HepG2 (cell line): ENCODE results near the gene NBEAL1. TPM values are rescaled to one million over a fixed set of nuclear protein-coding genes. Genes with fewer than 3 reads are reported as not detected.
A peak's percentile ranks its signal among the peaks of the same experiment; 100 is the strongest.

Experiments used
- ATAC-seq: fragments of 200-7000 bp; cut with Tn5 transposase; 3 replicates; pipeline ENCODE4 v1.9.1; 2020; ENCODE audit warnings: mild to moderate bottlenecking, moderate library complexity
- BruUV-seq: library from RNA; stranded (reverse); fragments of 400-500 nt; replicated peaks from 2 replicates; lab custom pipeline; 2021; lab: Mats Ljungman, UMichigan
- CTCF ChIA-PET: fragments of 300-600 bp; formaldehyde crosslinking; extraction: SDS; loops from one replicate; lab custom pipeline; 2021; ENCODE audit warnings: low total read pairs, inconsistent platforms, low intra/inter-chr PET ratio; lab: Yijun Ruan, JAX
- POLR2A ChIA-PET: fragments of 350-600 bp; sonication (Branson Sonifier 250); formaldehyde crosslinking; loops from one replicate; lab custom pipeline; 2020; ENCODE audit warnings: antibody characterized with exemption, inconsistent platforms; lab: Yijun Ruan, JAX
- DNase-seq: peaks from one replicate; pipeline ENCODE4 v3.0.0-alpha.2; 2015; ENCODE audit warnings: low spot score
- FAIRE-seq: peaks from 3 replicates; lab custom pipeline; 2011; peaks lifted over from hg19 to GRCh38; lab: Jason Lieb, UNC
- H2AFZ ChIP-seq: one replicate; pipeline ENCODE4 v1.6.1; 2011; ENCODE audit warnings: low read length, inconsistent platforms
- H3K27ac ChIP-seq: fragments of 300-600 bp; 3 replicates; pipeline ENCODE4 v1.8.0; 2011; ENCODE audit warnings: mixed run types, mild to moderate bottlenecking, mixed read lengths, low read length, inconsistent platforms; ENCODE audit not compliant: insufficient read depth; ENCODE audit errors: extremely low read length
- H3K27me3 ChIP-seq, 2 experiments: fragments of 200-600 bp in 1 of 2; 2 replicates in 1 of 2; 3 replicates in 1 of 2; pipeline versions ENCODE4 v1.6.0 to v1.8.0; 2011; ENCODE audit warnings: low read length in 2 of 2, mild to moderate bottlenecking in 2 of 2, moderate library complexity in 2 of 2, inconsistent platforms in 1 of 2; ENCODE audit not compliant: insufficient read depth in 2 of 2, control insufficient read depth in 1 of 2
- H3K36me3 ChIP-seq, 2 experiments: fragments of 200-600 bp in 1 of 2; replicated peaks in 1 of 2; 2 replicates in 1 of 2; 3 replicates in 1 of 2; pipeline versions ENCODE4 v1.5.1 to v1.8.0; 2011; ENCODE audit warnings: low read length in 2 of 2, inconsistent platforms in 1 of 2; ENCODE audit not compliant: insufficient read depth in 2 of 2, control insufficient read depth in 1 of 2
- H3K4me1 ChIP-seq: 2 replicates; pipeline ENCODE4 v1.5.1; 2012; ENCODE audit warnings: low read length, inconsistent platforms; ENCODE audit not compliant: insufficient read depth
- H3K4me2 ChIP-seq: 2 replicates; pipeline ENCODE4 v1.6.0; 2011; ENCODE audit warnings: low read depth, low read length, inconsistent platforms
- H3K4me3 ChIP-seq, 3 experiments: fragments of 200-600 bp in 1 of 3; sonication (generic), shearing (Covaris generic) in 1 of 3; replicated peaks in 1 of 3; 2 replicates each; pipeline ENCODE4 v1.5.1; 2011 to 2016; ENCODE audit warnings: low read length in 3 of 3, inconsistent platforms in 2 of 3, low read depth in 2 of 3, mild to moderate bottlenecking in 2 of 3, control low read depth in 1 of 3, mixed read lengths in 1 of 3; ENCODE audit not compliant: insufficient read depth in 1 of 3
- H3K79me2 ChIP-seq: one replicate; pipeline ENCODE4 v1.6.1; 2011; ENCODE audit warnings: low read length, inconsistent platforms; ENCODE audit not compliant: insufficient read depth
- H3K9ac ChIP-seq: 2 replicates; pipeline ENCODE4 v1.6.0; 2011; ENCODE audit warnings: mild to moderate bottlenecking, low read depth, low read length, inconsistent platforms; ENCODE audit not compliant: insufficient read depth
- H3K9me3 ChIP-seq: 2 replicates; pipeline ENCODE4 v1.5.1; 2012; ENCODE audit warnings: mild to moderate bottlenecking, low read length
- H4K20me1 ChIP-seq: 2 replicates; pipeline ENCODE4 v1.6.0; 2011; ENCODE audit warnings: inconsistent platforms, mild to moderate bottlenecking, low read length, moderate library complexity; ENCODE audit not compliant: insufficient read depth
- ARNT2 ChIP-seq: sonication (generic); formaldehyde crosslinking; IDR thresholded peaks from 2 replicates; pipeline ENCODE4 v1.8.0; 2022; ENCODE audit warnings: mild to moderate bottlenecking, low read depth, missing genetic modification reagents, moderate library complexity
- ARNTL ChIP-seq: sonication (generic); formaldehyde crosslinking; IDR thresholded peaks from 2 replicates; pipeline ENCODE4 v1.4.0; 2020; ENCODE audit warnings: mild to moderate bottlenecking, missing genetic modification reagents
- CTCF ChIP-seq: sonication (generic); formaldehyde crosslinking; IDR thresholded peaks from 2 replicates; pipeline ENCODE4 v1.5.0; 2020; ENCODE audit warnings: mild to moderate bottlenecking, missing genetic modification reagents, moderate library complexity
- GABPB1 ChIP-seq: IDR thresholded peaks from 2 replicates; pipeline ENCODE4 v1.6.1; 2016; ENCODE audit warnings: mild to moderate bottlenecking, missing genetic modification reagents, moderate library complexity, missing compliant biosample characterization
- GZF1 ChIP-seq: sonication (generic); formaldehyde crosslinking; IDR thresholded peaks from 2 replicates; pipeline ENCODE4 v1.5.1; 2020; ENCODE audit warnings: mild to moderate bottlenecking, missing genetic modification reagents
- MTERF4 ChIP-seq: sonication (generic); formaldehyde crosslinking; IDR thresholded peaks from 2 replicates; pipeline ENCODE4 v1.8.0; 2023; ENCODE audit warnings: mild to moderate bottlenecking, missing genetic modification reagents
- RFX3 ChIP-seq: IDR thresholded peaks from 2 replicates; pipeline ENCODE4 v1.6.1; 2016; ENCODE audit warnings: missing biosample characterization, missing genetic modification reagents
- SIN3B ChIP-seq: fragments of 150-350 bp; IDR thresholded peaks from 2 replicates; pipeline ENCODE4 v1.6.1; 2014; ENCODE audit warnings: low read length
- STAG1 ChIP-seq: sonication (generic); formaldehyde crosslinking; IDR thresholded peaks from 2 replicates; pipeline ENCODE4 v1.4.0; 2020; ENCODE audit warnings: missing genetic modification reagents
- THAP11 ChIP-seq: IDR thresholded peaks from 2 replicates; pipeline ENCODE4 v1.6.1; 2016; ENCODE audit warnings: missing biosample characterization, missing genetic modification reagents
- ZBTB2 ChIP-seq: sonication (generic); formaldehyde crosslinking; IDR thresholded peaks from 2 replicates; pipeline ENCODE4 v1.8.0; 2022; ENCODE audit warnings: low read depth, missing genetic modification reagents
- ZNF225 ChIP-seq: sonication (generic); formaldehyde crosslinking; IDR thresholded peaks from 2 replicates; pipeline ENCODE4 v1.4.0; 2020; ENCODE audit warnings: mild to moderate bottlenecking, missing genetic modification reagents
- ZNF275 ChIP-seq: sonication (generic); formaldehyde crosslinking; IDR thresholded peaks from 2 replicates; pipeline ENCODE4 v1.8.0; 2022; ENCODE audit warnings: missing genetic modification reagents, mild to moderate bottlenecking, inconsistent platforms, borderline replicate concordance
- ZNF562 ChIP-seq: sonication (generic); formaldehyde crosslinking; IDR thresholded peaks from 2 replicates; pipeline ENCODE4 v1.8.0; 2022; ENCODE audit warnings: missing genetic modification reagents, borderline replicate concordance
- ZNF598 ChIP-seq: sonication (generic); formaldehyde crosslinking; IDR thresholded peaks from 2 replicates; pipeline ENCODE4 v1.5.1; 2020; ENCODE audit warnings: mild to moderate bottlenecking, missing genetic modification reagents, borderline replicate concordance
- WGBS: methylation state at CpG from one replicate; pipeline ENCODE4 v1.1.6; 2017; ENCODE audit warnings: low lambda C conversion rate; 5-methylcytosine and 5-hydroxymethylcytosine counted together
- in situ Hi-C: cut with HindIII; loops from 2 replicates; pipeline ENCODE4 v1.10.0; 2017; ENCODE audit warnings: low pct_unique_long_range_greater_than_20kb; ENCODE audit not compliant: extremely low pct_ligation_motif_present
- intact Hi-C: fragments of 100-400 bp; cut with micrococcal nuclease; formaldehyde crosslinking; loops from one replicate; pipeline ENCODE4 v1.10.0; 2022; ENCODE audit not compliant: unreplicated experiment
- polyA plus RNA-seq, 8 experiments: library from polyadenylated mRNA; depleted of rRNA in 3 of 8; stranded (reverse) in 7 of 8; unstranded in 1 of 8; fragments of >200 nt; fragmentation: Illumina TruSeq in 4 of 8; extraction: Trizol in 4 of 8; gene quantifications; 2 replicates each; pipeline versions ENCODE4 v1.2.1 to v1.2.3, GENCODE V29; 2011 to 2016; ENCODE audit warnings: low read depth in 4 of 8, missing spikeins in 1 of 8, mixed read lengths in 1 of 8; ENCODE audit not compliant: insufficient read depth in 1 of 8
- total RNA-seq, 5 experiments: library from RNA; depleted of rRNA; stranded (reverse); fragments of >200 nt; fragmentation: Illumina TruSeq; extraction: Trizol; gene quantifications; 2 replicates each; pipeline ENCODE4 v1.2.3, GENCODE V29; 2016; ENCODE audit warnings: low read depth in 1 of 5

NBEAL1 gene
- total and polyA plus RNA-seq, 2 of the 13 experiments (the other 11 are each of a cell fraction or from before 2014, with no cell fraction given), result 6.4 to 15.7 TPM

- no peak overlapping the region for H2AFZ ChIP-seq
- intact Hi-C loops (loop anchor here (1.0 to 10.0 kb wide), 3 partner anchors 208 to 534 kb away; partner anchors contain the start of genes CARF and WDR12), in situ Hi-C loops (no loop called here)
- BruUV-seq, result no TSS peak
- ChIA-PET POLR2A (no interaction called here), CTCF (interaction anchor here (0.7 to 0.8 kb wide), 2 partner anchors 291 to 534 kb away, joined by 3 to 4 read pairs; no protein-coding TSS in a partner anchor)
- FAIRE-seq, result peak; percentile 30
- no peaks in the 10 kb centered on the region for H3K79me2 ChIP-seq
- 42% methylated on average over 1 of the region's 1 CpG for WGBS
- H3K9ac ChIP-seq, result no peak overlapping the region
- no peak overlapping the region for H3K27ac ChIP-seq
- peak; percentile 34 for DNase-seq
- H3K4me2 ChIP-seq, result no peak overlapping the region
- H3K27me3 ChIP-seq, result no peaks in the 10 kb centered on the region
- H3K36me3 ChIP-seq, result peaks cover 0 to 10% of the 10 kb centered on the region in 2 experiments; a peak in 1 of 5 replicates
- H3K4me1 ChIP-seq, result peaks cover 9% of the 10 kb centered on the region
- H3K9me3 ChIP-seq, result no peaks in the 10 kb centered on the region
- peak; percentile 64 for ATAC-seq
- H4K20me1 ChIP-seq, result no peaks in the 10 kb centered on the region
- H3K4me3 ChIP-seq, result no peak overlapping the region
- TF ChIP-seq GABPB1 (CRISPR knock-in tag), result no peak
- TF ChIP-seq GZF1 (CRISPR knock-in tag), result no peak
- TF ChIP-seq RFX3 (CRISPR knock-in tag), result no peak
- no peak for TF ChIP-seq MTERF4 (CRISPR knock-in tag)
- TF ChIP-seq ZNF225 (CRISPR knock-in tag), result no peak
- TF ChIP-seq ARNTL (CRISPR knock-in tag), result no peak
- TF ChIP-seq CTCF, result peak; percentile 63
- no peak for TF ChIP-seq ZNF598 (CRISPR knock-in tag)
- no peak for TF ChIP-seq ZNF562 (CRISPR knock-in tag)
- TF ChIP-seq THAP11, result no peak
- TF ChIP-seq ZNF275 (CRISPR knock-in tag), result no peak
- no peak for TF ChIP-seq ZBTB2 (CRISPR knock-in tag)
- TF ChIP-seq STAG1, result peak; percentile 75
- no peak for TF ChIP-seq SIN3B
- no peak for TF ChIP-seq ARNT2 (CRISPR knock-in tag)
These were observed 107.8 kb downstream of the NBEAL1 start for GRCh38 chr2:203122317-203122986.
